ENCODE measurements around the gene RAB10. TPM values are rescaled to one million over a fixed set of nuclear protein-coding genes. Genes with fewer than 3 reads are reported as not detected.

Gene RAB10
- total RNA-seq, 1 donor from 2014 or later: 192 TPM

GRCh38 chr2:26169226-26169625, 135.3 kb downstream of the RAB10 start:
- H3K4me3 Mint-ChIP-seq (ENCODE audit: unreplicated experiment): peak overlapping the region; percentile 30
- no peaks in the 10 kb centered on the region for H3K4me1 ChIP-seq (ENCODE audit: insufficient read depth, low read length)
- no peaks in the 10 kb centered on the region for H3K36me3 Mint-ChIP-seq (ENCODE audit: low read depth, unreplicated experiment)
- H3K27me3 ChIP-seq (ENCODE audit: insufficient read depth, low read length): peaks cover 10% of the 10 kb centered on the region
- H2AFZ ChIP-seq (ENCODE audit: low read depth, low read length): no peak overlapping the region
- H3K79me2 ChIP-seq (ENCODE audit: insufficient read depth, low read length): no peaks in the 10 kb centered on the region
- no peak for TF ChIP-seq EZH2 (IDR thresholded peaks at IDR 0.05; ENCODE audit: insufficient read depth, low read length)
- no peak for TF ChIP-seq CTCF (IDR thresholded peaks at IDR 0.05; ENCODE audit: insufficient read depth, low read depth, low read length)
- H3K36me3 ChIP-seq (ENCODE audit: insufficient read depth, low read length): no peaks in the 10 kb centered on the region
- peaks cover 30% of the 10 kb centered on the region for H3K27me3 Mint-ChIP-seq (ENCODE audit: low read depth, unreplicated experiment)
- DNase-seq (ENCODE audit: low read depth) (no peak), FAIRE-seq (no peak)
- no peaks in the 10 kb centered on the region for H3K9me3 ChIP-seq (ENCODE audit: insufficient read depth, low read depth, low read length)
- H4K20me1 ChIP-seq (ENCODE audit: insufficient read depth, low read length): no peaks in the 10 kb centered on the region
- H3K9me3 Mint-ChIP-seq (ENCODE audit: unreplicated experiment): peaks cover 2% of the 10 kb centered on the region
- no peaks in the 10 kb centered on the region for H3K4me1 Mint-ChIP-seq (ENCODE audit: low read depth, unreplicated experiment)
- H3K27ac Mint-ChIP-seq (ENCODE audit: unreplicated experiment): no peak overlapping the region
- H3K4me2 ChIP-seq (ENCODE audit: low read length): no peak overlapping the region
- no peak overlapping the region for H3K27ac ChIP-seq (ENCODE audit: low read depth, low read length)
- no peak overlapping the region for H3K4me3 ChIP-seq (ENCODE audit: insufficient read depth, low read depth, low read length)
- H3K9ac ChIP-seq (ENCODE audit: low read length): no peak overlapping the region

- Mint-ChIP-seq H3K4me1 (ENCODE audit: low read depth, unreplicated experiment) (no peaks in the 10 kb centered on the region), H3K4me3 (ENCODE audit: unreplicated experiment) (peak overlapping the region; percentile 30), H3K27ac (ENCODE audit: unreplicated experiment) (peak overlapping the region; percentile 30), H3K27me3 (ENCODE audit: low read depth, unreplicated experiment) (peaks cover 37% of the 10 kb centered on the region), H3K36me3 (ENCODE audit: low read depth, unreplicated experiment) (no peaks in the 10 kb centered on the region), H3K9me3 (ENCODE audit: unreplicated experiment) (peaks cover 5% of the 10 kb centered on the region)
- Histone ChIP-seq H3K27me3 (ENCODE audit: insufficient read depth, low read length) (peaks cover 12% of the 10 kb centered on the region), H3K79me2 (ENCODE audit: insufficient read depth, low read length) (no peaks in the 10 kb centered on the region), H3K27ac (ENCODE audit: low read depth, low read length) (no peak overlapping the region), H3K4me1 (ENCODE audit: insufficient read depth, low read length) (no peaks in the 10 kb centered on the region), H3K36me3 (ENCODE audit: insufficient read depth, low read length) (no peaks in the 10 kb centered on the region), H3K4me3 (ENCODE audit: insufficient read depth, low read depth, low read length) (no peak overlapping the region), H3K9me3 (ENCODE audit: insufficient read depth, low read depth, low read length) (no peaks in the 10 kb centered on the region), H4K20me1 (ENCODE audit: insufficient read depth, low read length) (no peaks in the 10 kb centered on the region), H3K4me2 (ENCODE audit: low read length) (no peak overlapping the region), H3K9ac (ENCODE audit: low read length) (no peak overlapping the region), H2AFZ (ENCODE audit: low read depth, low read length) (no peak overlapping the region)
- TF ChIP-seq CTCF (IDR thresholded peaks at IDR 0.05; ENCODE audit: insufficient read depth, low read depth, low read length): no peak
- no peak for TF ChIP-seq EZH2 (IDR thresholded peaks at IDR 0.05; ENCODE audit: insufficient read depth, low read length)
- DNase-seq (ENCODE audit: low read depth): no peak
- no peak for FAIRE-seq
Measured at GRCh38 chr2:26169681-26170414, 136.0 kb downstream of the RAB10 start.

GRCh38 chr2:26170795-26171194, 136.9 kb downstream of the RAB10 start:
- H3K36me3 ChIP-seq (ENCODE audit: insufficient read depth, low read length): no peaks in the 10 kb centered on the region
- no peak overlapping the region for H3K4me3 Mint-ChIP-seq (ENCODE audit: unreplicated experiment)
- peaks cover 40% of the 10 kb centered on the region for H3K27me3 Mint-ChIP-seq (ENCODE audit: low read depth, unreplicated experiment)
- H2AFZ ChIP-seq (ENCODE audit: low read depth, low read length): no peak overlapping the region
- H3K4me1 Mint-ChIP-seq (ENCODE audit: low read depth, unreplicated experiment): no peaks in the 10 kb centered on the region
- H4K20me1 ChIP-seq (ENCODE audit: insufficient read depth, low read length): no peaks in the 10 kb centered on the region
- H3K9ac ChIP-seq (ENCODE audit: low read length): no peak overlapping the region
- H3K4me3 ChIP-seq (ENCODE audit: insufficient read depth, low read depth, low read length): no peak overlapping the region
- H3K27me3 ChIP-seq (ENCODE audit: insufficient read depth, low read length): peaks cover 12% of the 10 kb centered on the region
- no peak overlapping the region for H3K4me2 ChIP-seq (ENCODE audit: low read length)
- H3K27ac ChIP-seq (ENCODE audit: low read depth, low read length): no peak overlapping the region
- no peaks in the 10 kb centered on the region for H3K79me2 ChIP-seq (ENCODE audit: insufficient read depth, low read length)
- H3K9me3 ChIP-seq (ENCODE audit: insufficient read depth, low read depth, low read length): no peaks in the 10 kb centered on the region
- no peaks in the 10 kb centered on the region for H3K36me3 Mint-ChIP-seq (ENCODE audit: low read depth, unreplicated experiment)
- FAIRE-seq: no peak
- no peak for DNase-seq (ENCODE audit: low read depth)
- TF ChIP-seq CTCF (IDR thresholded peaks at IDR 0.05; ENCODE audit: insufficient read depth, low read depth, low read length): no peak
- no peak for TF ChIP-seq EZH2 (IDR thresholded peaks at IDR 0.05; ENCODE audit: insufficient read depth, low read length)
- H3K9me3 Mint-ChIP-seq (ENCODE audit: unreplicated experiment): peaks cover 5% of the 10 kb centered on the region
- H3K27ac Mint-ChIP-seq (ENCODE audit: unreplicated experiment): no peak overlapping the region
- no peaks in the 10 kb centered on the region for H3K4me1 ChIP-seq (ENCODE audit: insufficient read depth, low read length)

Measured in astrocyte (in vitro differentiated cells and primary cell).